Measurements from ENCODE around the gene ATP5MC2. TPM values are rescaled to one million over a fixed set of nuclear protein-coding genes. Genes with fewer than 3 reads are reported as not detected.

Gene ATP5MC2
- 570 to 734 TPM (median 654 TPM) in 5 replicates for total RNA-seq (2022; extraction: Qiagen RNA extraction; ENCODE audit: low read depth)

DNA sequence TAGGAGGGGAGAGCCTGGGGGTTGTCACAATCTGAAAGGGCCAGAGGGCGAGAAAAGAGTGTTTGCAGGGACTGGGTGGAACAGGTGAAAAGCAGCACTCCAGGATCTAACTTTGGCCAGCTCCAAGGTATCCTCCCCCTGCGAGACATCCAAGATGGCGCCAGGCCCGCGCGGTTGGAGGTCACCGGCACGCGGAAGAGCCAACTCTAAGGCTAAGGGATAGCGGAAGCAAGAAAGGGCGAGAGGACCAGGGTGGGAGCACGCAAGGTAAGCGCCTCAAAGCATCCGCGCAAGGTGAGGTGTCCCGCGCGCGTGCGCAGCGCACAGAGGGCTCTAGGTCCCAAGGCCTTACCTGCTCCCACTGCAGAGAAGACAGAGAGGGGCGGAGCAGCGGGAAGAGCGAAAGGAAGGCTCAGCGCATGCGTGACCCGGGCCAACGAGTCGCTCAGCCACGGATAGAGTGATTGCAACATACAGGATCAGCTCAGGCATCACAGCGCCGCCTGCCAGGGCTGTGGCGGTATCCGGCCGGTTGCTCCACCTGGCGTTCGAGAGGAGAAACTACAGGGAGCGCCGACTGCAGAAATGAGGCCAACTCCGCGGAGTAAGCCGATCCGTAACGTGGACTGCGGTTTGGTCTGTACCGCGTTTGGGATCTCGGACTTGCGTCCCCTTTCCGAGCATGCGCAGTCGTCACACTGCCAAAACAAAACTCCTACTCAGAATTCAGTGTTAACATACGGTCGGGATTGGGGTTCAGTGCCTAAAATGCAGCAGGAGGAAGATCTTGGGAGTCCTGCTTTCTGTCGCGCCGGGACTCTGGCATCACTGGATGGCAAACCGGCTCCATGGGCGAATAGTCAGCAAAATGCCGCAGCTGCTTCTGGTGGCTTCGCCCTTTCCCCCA is at the start of gene ATP5MC2:
TSS of gene ATP5MC2 (minus strand) at position 383 of the 907 bp plus-strand sequence. CDS start 3,469 bp downstream, outside the sequence.

DNA sequence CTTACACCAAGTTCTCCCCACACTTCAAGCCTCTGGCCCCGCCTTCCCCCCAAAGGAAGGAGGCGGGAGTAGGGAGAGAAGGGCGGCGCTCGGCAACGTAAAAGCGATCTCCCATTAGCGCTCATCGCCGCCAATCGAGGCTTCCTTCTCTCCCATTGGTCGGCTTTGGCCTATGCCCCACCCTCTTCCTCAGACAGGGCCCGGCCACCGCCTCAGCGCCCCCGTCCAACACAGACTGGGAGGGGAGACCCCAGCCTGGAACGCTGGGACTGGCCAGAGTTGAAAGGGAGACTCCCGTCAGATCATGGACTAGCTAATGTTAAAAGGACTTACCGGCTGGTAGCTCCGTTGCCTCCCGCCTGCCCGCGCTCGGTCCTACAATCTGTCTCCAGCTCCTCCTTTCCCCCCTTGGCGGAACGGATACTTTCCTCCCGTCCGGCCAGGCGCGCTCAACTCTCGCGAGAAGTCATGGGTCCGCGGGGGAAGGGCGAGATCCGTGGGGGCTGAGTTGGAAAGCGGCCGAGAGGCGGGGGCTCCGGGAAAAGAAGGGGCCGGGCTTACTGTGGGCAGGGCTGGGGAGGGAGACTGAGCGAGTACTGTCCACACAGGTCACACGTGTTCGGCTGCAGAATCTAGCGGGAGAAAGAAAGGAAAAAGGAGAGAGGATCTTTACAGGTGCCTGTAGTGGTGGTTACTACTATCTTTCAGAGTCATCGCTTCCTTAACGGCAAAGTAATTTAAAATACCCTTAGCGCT is 49.8 kb downstream of the ATP5MC2 start, which contains the start of gene ATF7:
TSS of gene ATF7 (minus strand) at position 437 of the 756 bp plus-strand sequence. CDS start 25,382 bp downstream, outside the sequence.

Other genes starting within 250 kb of the ATP5MC2 start
- 303 to 418 TPM (median 388 TPM) in 5 replicates for gene PRR13, start 234.3 kb downstream of the ATP5MC2 start, total RNA-seq (2022; extraction: Qiagen RNA extraction; ENCODE audit: low read depth)
- gene PCBP2, start 224.0 kb downstream of the ATP5MC2 start, total RNA-seq (2022; extraction: Qiagen RNA extraction; ENCODE audit: low read depth), result 640 to 686 TPM (median 662 TPM) in 5 replicates
- 13.0 to 16.5 TPM (median 14.7 TPM) in 5 replicates for gene MAP3K12, start 176.6 kb downstream of the ATP5MC2 start, total RNA-seq (2022; extraction: Qiagen RNA extraction; ENCODE audit: low read depth)
- 47.6 to 65.0 TPM (median 60.5 TPM) in 5 replicates for gene TARBP2, start 174.8 kb downstream of the ATP5MC2 start, total RNA-seq (2022; extraction: Qiagen RNA extraction; ENCODE audit: low read depth)
- gene NPFF, start 168.6 kb downstream of the ATP5MC2 start, total RNA-seq (2022; extraction: Qiagen RNA extraction; ENCODE audit: low read depth), result not detected in 5 replicates
- 17.9 to 18.8 TPM (median 18.4 TPM) in 5 replicates for gene ATF7, start 49.7 kb downstream of the ATP5MC2 start, total RNA-seq (2022; extraction: Qiagen RNA extraction; ENCODE audit: low read depth)
- gene CALCOCO1, start 51.4 kb upstream of the ATP5MC2 start, total RNA-seq (2022; extraction: Qiagen RNA extraction; ENCODE audit: low read depth), result 19.3 to 25.6 TPM (median 21.0 TPM) in 5 replicates
- not detected in 5 replicates for gene CISTR, start 75.9 kb upstream of the ATP5MC2 start, total RNA-seq (2022; extraction: Qiagen RNA extraction; ENCODE audit: low read depth)

Data from A549 treated with CpdA at 1 μM for 4 hours (cell line).